Measurements from ENCODE around the gene DNLZ. TPM values are rescaled to one million over a fixed set of nuclear protein-coding genes. Genes with fewer than 3 reads are reported as not detected.

Gene DNLZ
- 24.5 and 40.6 TPM in 2 replicates for polyA plus RNA-seq (2012; rRNA removed)
- 21.5 and 26.9 TPM in 2 replicates for polyA plus RNA-seq (2012; cell fraction: cytosol; rRNA removed)
- polyA plus RNA-seq (2012; cell fraction: nucleus; rRNA removed) = 20.8 and 42.6 TPM in 2 replicates

- Histone ChIP-seq H4K20me1 (ENCODE audit: insufficient read depth) (0 out of 2 replicates have a peak, but pooled peaks cover 3% of the 10 kb centered on the region), H3K4me1 (ENCODE audit: control insufficient read depth in 1 of 2, insufficient read depth in 2 of 2, low read depth in 1 of 2, low read length in 1 of 2) (peaks cover 0 to 61% of the 10 kb centered on the region in 2 experiments; a peak in 1 of 4 replicates), H3K27ac (ENCODE audit: low read depth in 2 of 2, low read length in 1 of 2) (peak within 1 kb of the TSS; percentile 75 to 96; a peak in 3 of 4 replicates), H3K9ac (peak within 1 kb of the TSS; percentile 88), H3K9me3 (no peaks in the 10 kb centered on the region), H3K4me2 (peak within 1 kb of the TSS; percentile 80), H2AFZ (ENCODE audit: low read depth) (no peak within 1 kb of the TSS), H3K9me2 (no peaks in the 10 kb centered on the region), H3K27me3 (ENCODE audit: insufficient read depth) (no peaks in the 10 kb centered on the region), H3F3A (replicated peaks; ENCODE audit: insufficient read depth) (no peaks in the 10 kb centered on the region), H3K36me3 (replicated peaks in 1 of 2; ENCODE audit: control insufficient read depth in 1 of 2, insufficient read depth in 2 of 2, low read length in 1 of 2) (peaks cover 0 to 5% of the 10 kb centered on the region in 2 experiments), H3K79me2 (ENCODE audit: insufficient read depth) (no peaks in the 10 kb centered on the region), H3K4me3 (ENCODE audit: low read depth in 2 of 2, low read length in 1 of 2) (peak within 1 kb of the TSS; percentile 79 to 96)
- ChIA-PET CTCF (interaction anchor here (0.6 to 6.8 kb wide), 27 partner anchors 10 to 267 kb away, joined by 3 to 65 read pairs (median 6); partner anchors contain the start of genes CARD9, ENTR1, GPSM1 and PMPCA), POLR2A (interaction anchor here (0.6 to 3.8 kb wide), 9 partner anchors 9 to 51 kb away, joined by 3 to 36 read pairs (median 5); partner anchors contain the start of genes CARD9, ENTR1 and PMPCA)
- WGBS (ENCODE audit: low lambda C conversion rate) = 0% methylated on average over 22 of the region's 97 CpGs
- DNase-seq = peak; percentile 99
- TF ChIP-seq IRF3 (IDR thresholded peaks at IDR 0.05; ENCODE audit: low read depth, low read length) (no peak), NRF1 (IDR thresholded peaks at IDR 0.05; ENCODE audit: low read depth, low read length) (no peak), EP300 (IDR thresholded peaks at IDR 0.05; ENCODE audit: borderline replicate concordance in 1 of 2, low read depth in 1 of 2, low read length in 1 of 2) (no peak), RXRA (IDR thresholded peaks at IDR 0.05; ENCODE audit: borderline replicate concordance, low read depth) (no peak), ZBTB33 (IDR thresholded peaks at IDR 0.05; ENCODE audit: borderline replicate concordance, low read depth) (no peak), FOXM1 (IDR thresholded peaks at IDR 0.05; ENCODE audit: low read depth) (no peak), JUND (IDR thresholded peaks at IDR 0.05) (no peak), SIN3A (IDR thresholded peaks at IDR 0.05; ENCODE audit: borderline replicate concordance, low read depth, low read length) (peak; percentile 94), FOSL2 (IDR thresholded peaks at IDR 0.05; ENCODE audit: borderline replicate concordance, low read depth) (no peak), TEAD4 (IDR thresholded peaks at IDR 0.05; ENCODE audit: borderline replicate concordance, insufficient read depth) (no peak), USF2 (IDR thresholded peaks at IDR 0.05; ENCODE audit: borderline replicate concordance, low read depth, low read length) (peak; percentile 13; the same call in 1 of the 2 replicates), POLR2AphosphoS5 (IDR thresholded peaks at IDR 0.05; ENCODE audit: low read depth, low read length) (peak; percentile 98), SMC3 (IDR thresholded peaks at IDR 0.05; ENCODE audit: low read depth, low read length) (peak; percentile 55), NFIC (IDR thresholded peaks at IDR 0.05; ENCODE audit: borderline replicate concordance) (no peak), GABPA (IDR thresholded peaks at IDR 0.05; ENCODE audit: low read depth) (peak; percentile 89), MAX (IDR thresholded peaks at IDR 0.05; ENCODE audit: low read depth) (peak; percentile 100), RFX5 (IDR thresholded peaks at IDR 0.05; ENCODE audit: low read length) (no peak), MEF2A (IDR thresholded peaks at IDR 0.05; ENCODE audit: borderline replicate concordance, low read depth) (no peak; the same call in 1 of the 2 replicates), TCF12 (IDR thresholded peaks at IDR 0.05) (peak; percentile 5; the same call in 1 of the 2 replicates), REST (IDR thresholded peaks at IDR 0.05; ENCODE audit: low read depth, low read length) (peak; percentile 54; the same call in 1 of the 2 replicates), CTCF (IDR thresholded peaks at IDR 0.05) (peak; percentile 85)
These were observed at the start of gene DNLZ for GRCh38 chr9:136363106-136363948. TSS of gene DNLZ (minus strand) at chr9:136363744. CDS start at chr9:136363714, 30 bp downstream.

Measured in SK-N-SH (cell line).